ENCODE data around the gene KDM8.

Gene KDM8

DNA sequence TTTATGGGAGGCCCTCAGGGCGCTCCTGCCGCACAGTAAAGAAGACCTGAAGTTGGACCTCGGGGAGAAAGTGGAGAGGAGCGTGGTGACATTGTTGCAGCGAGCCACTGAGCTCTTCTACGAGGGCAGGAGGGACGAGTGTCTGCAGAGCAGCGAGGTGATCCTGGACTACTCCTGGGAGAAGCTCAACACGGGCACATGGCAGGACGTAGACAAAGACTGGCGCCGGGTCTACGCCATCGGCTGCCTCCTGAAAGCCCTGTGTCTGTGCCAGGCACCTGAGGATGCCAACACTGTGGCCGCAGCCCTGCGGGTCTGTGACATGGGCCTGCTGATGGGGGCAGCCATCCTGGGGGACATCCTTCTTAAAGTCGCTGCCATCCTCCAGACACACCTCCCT is 6.8 kb downstream of the KDM8 start:
- no peak for TF ChIP-seq SIN3A (IDR thresholded peaks at IDR 0.05; ENCODE audit: borderline replicate concordance, insufficient read depth, low read length)
- TF ChIP-seq POLR2AphosphoS5 (IDR thresholded peaks at IDR 0.05; ENCODE audit: low read depth, low read length), result no peak
- no peak for TF ChIP-seq FOXP2 (optimal IDR thresholded peaks at IDR 0.05; ENCODE audit: borderline replicate concordance, extremely low read depth, extremely low read length, insufficient read depth)
- TF ChIP-seq, protein P1, sequence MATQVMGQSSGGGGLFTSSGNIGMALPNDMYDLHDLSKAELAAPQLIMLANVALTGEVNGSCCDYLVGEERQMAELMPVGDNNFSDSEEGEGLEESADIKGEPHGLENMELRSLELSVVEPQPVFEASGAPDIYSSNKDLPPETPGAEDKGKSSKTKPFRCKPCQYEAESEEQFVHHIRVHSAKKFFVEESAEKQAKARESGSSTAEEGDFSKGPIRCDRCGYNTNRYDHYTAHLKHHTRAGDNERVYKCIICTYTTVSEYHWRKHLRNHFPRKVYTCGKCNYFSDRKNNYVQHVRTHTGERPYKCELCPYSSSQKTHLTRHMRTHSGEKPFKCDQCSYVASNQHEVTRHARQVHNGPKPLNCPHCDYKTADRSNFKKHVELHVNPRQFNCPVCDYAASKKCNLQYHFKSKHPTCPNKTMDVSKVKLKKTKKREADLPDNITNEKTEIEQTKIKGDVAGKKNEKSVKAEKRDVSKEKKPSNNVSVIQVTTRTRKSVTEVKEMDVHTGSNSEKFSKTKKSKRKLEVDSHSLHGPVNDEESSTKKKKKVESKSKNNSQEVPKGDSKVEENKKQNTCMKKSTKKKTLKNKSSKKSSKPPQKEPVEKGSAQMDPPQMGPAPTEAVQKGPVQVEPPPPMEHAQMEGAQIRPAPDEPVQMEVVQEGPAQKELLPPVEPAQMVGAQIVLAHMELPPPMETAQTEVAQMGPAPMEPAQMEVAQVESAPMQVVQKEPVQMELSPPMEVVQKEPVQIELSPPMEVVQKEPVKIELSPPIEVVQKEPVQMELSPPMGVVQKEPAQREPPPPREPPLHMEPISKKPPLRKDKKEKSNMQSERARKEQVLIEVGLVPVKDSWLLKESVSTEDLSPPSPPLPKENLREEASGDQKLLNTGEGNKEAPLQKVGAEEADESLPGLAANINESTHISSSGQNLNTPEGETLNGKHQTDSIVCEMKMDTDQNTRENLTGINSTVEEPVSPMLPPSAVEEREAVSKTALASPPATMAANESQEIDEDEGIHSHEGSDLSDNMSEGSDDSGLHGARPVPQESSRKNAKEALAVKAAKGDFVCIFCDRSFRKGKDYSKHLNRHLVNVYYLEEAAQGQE (IDR thresholded peaks at IDR 0.05; ENCODE audit: insufficient read depth in 1 of 2, low read depth in 2 of 2, low read length in 2 of 2), result no peak
- no peak for TF ChIP-seq TAF1 (IDR thresholded peaks at IDR 0.05; ENCODE audit: borderline replicate concordance, insufficient read depth, low read length)

DNA sequence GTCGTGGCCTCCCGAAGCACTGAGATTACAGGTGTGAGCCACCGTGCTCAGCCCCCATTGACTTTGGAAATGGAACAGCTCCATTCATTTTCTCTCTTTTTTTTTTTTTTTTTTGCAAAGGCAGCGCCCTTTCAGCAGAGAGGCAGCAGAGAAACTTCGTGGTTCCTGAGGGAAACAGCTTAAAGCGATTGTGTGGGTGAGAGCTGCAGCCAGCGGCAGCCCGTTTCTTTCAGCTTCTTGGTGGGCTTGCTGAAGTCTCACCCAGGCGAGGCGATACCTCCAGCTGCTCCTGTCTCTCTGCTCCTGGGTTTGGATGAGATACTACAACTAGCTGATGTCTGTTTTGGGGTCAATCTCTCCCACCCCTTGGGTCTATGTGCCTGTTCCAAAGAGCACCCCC is 7.7 kb downstream of the KDM8 start:
- TF ChIP-seq FOXP2 (optimal IDR thresholded peaks at IDR 0.05; ENCODE audit: borderline replicate concordance, extremely low read depth, extremely low read length, insufficient read depth) (no peak), POLR2AphosphoS5 (IDR thresholded peaks at IDR 0.05; ENCODE audit: low read depth, low read length) (no peak), SIN3A (IDR thresholded peaks at IDR 0.05; ENCODE audit: borderline replicate concordance, insufficient read depth, low read length) (no peak), TAF1 (IDR thresholded peaks at IDR 0.05; ENCODE audit: borderline replicate concordance, insufficient read depth, low read length) (no peak)
- TF ChIP-seq, protein P1 (IDR thresholded peaks at IDR 0.05; ENCODE audit: insufficient read depth in 1 of 2, low read depth in 2 of 2, low read length in 2 of 2), result no peak

DNA sequence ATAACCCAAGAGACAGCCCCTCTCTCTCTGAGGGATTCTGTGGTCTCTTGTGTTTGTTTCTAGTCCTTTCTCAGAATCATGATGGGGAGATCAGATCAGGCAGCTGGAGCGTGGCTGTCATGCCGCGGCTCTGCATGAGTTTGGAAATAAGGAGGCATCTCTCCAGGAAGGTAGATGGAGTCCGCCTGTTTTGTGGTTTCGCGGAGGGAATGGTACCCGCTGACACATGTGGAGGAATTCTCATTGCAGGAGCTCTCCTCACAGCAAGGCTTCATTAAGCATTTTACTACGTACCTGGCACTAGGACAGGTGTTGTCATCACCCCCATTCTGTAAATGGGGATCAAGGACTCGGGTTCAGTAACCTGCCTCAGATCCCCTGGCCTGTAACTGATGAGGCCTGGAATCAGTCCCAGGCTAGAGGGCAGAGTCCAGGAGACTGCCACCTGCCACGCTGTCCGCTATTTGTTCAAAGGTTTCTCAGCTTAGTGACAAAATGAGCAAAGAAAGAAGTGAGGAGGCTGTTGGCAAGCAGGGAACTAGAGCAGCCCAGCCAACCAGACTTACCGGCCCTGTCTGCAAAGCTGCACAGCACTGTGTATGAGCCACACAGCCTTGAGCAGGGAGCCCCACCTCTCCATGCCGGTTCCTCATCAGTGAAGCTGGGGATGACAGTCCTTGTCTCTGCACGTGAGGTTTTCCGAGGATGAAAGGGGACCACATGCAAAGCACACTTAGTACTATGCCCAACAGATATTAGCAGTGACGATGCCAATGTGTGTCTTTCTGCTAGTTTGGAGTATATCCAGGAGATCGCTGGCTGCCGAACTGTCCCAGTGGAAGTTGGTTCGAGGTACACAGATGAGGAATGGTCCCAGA is 11.0 kb downstream of the KDM8 start:
- TF ChIP-seq TAF1 (IDR thresholded peaks at IDR 0.05; ENCODE audit: borderline replicate concordance, insufficient read depth, low read length), result no peak
- TF ChIP-seq, protein P1 (IDR thresholded peaks at IDR 0.05; ENCODE audit: insufficient read depth in 1 of 2, low read depth in 2 of 2, low read length in 2 of 2), result no peak
- no peak for TF ChIP-seq FOXP2 (optimal IDR thresholded peaks at IDR 0.05; ENCODE audit: borderline replicate concordance, extremely low read depth, extremely low read length, insufficient read depth)
- no peak for TF ChIP-seq SIN3A (IDR thresholded peaks at IDR 0.05; ENCODE audit: borderline replicate concordance, insufficient read depth, low read length)
- TF ChIP-seq POLR2AphosphoS5 (IDR thresholded peaks at IDR 0.05; ENCODE audit: low read depth, low read length), result no peak

DNA sequence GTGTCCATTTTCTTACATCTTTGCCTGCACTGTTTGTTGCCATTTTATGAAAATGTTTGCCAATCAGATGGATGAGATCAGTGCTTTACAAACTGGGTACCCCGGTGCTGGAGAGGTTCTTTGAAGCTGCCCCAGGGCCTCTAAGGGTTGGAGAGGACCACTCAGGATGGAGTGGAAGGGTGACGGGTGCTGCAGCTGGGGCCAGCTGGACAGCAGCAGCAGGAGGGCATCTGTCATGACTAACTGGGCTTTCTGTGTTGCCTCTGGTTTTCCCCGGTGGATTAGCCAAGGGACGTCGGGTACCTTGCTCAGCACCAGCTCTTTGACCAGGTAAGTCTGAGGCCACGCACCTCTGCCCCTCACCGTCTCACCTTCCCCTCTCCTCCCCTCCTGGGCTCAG is 12.3 kb downstream of the KDM8 start:
- TF ChIP-seq POLR2AphosphoS5 (IDR thresholded peaks at IDR 0.05; ENCODE audit: low read depth, low read length) (no peak), SIN3A (IDR thresholded peaks at IDR 0.05; ENCODE audit: borderline replicate concordance, insufficient read depth, low read length) (no peak), FOXP2 (optimal IDR thresholded peaks at IDR 0.05; ENCODE audit: borderline replicate concordance, extremely low read depth, extremely low read length, insufficient read depth) (no peak), TAF1 (IDR thresholded peaks at IDR 0.05; ENCODE audit: borderline replicate concordance, insufficient read depth, low read length) (no peak)
- TF ChIP-seq, protein P1 (IDR thresholded peaks at IDR 0.05; ENCODE audit: insufficient read depth in 1 of 2, low read depth in 2 of 2, low read length in 2 of 2), result no peak
